Ectodermal cell (in vitro differentiated cells): ENCODE measurements around the gene FAM76B.

ENCODE experiments used
- H3K27ac ChIP-seq: 2 replicates; pipeline ENCODE4 v1.7.0; 2013; ENCODE audit warnings: mild to moderate bottlenecking, low read depth, low read length; ENCODE audit not compliant: insufficient read depth, poor library complexity, severe bottlenecking
- H3K27me3 ChIP-seq: 2 replicates; pipeline ENCODE4 v1.7.0; 2013; ENCODE audit warnings: mild to moderate bottlenecking, low read length; ENCODE audit not compliant: insufficient read depth, control insufficient read depth, poor library complexity, severe bottlenecking
- H3K36me3 ChIP-seq: one replicate; pipeline ENCODE4 v1.7.0; 2013; ENCODE audit warnings: low read length; ENCODE audit not compliant: control insufficient read depth, insufficient read depth
- H3K4me1 ChIP-seq: one replicate; pipeline ENCODE4 v1.7.0; 2013; ENCODE audit warnings: low read length; ENCODE audit not compliant: control insufficient read depth, insufficient read depth
- H3K4me3 ChIP-seq: 2 replicates; pipeline ENCODE4 v1.7.0; 2013; ENCODE audit warnings: low read depth, low read length, control low read depth; ENCODE audit not compliant: insufficient read depth
- H3K9me3 ChIP-seq: 2 replicates; pipeline ENCODE4 v1.7.0; 2013; ENCODE audit warnings: mild to moderate bottlenecking, low read length, moderate library complexity; ENCODE audit not compliant: control insufficient read depth
- WGBS, 2 experiments: methylation state at CpG; one replicate each; pipeline ENCODE4 v1.1.7; 2013; ENCODE audit warnings: missing lambda C conversion rate in 2 of 2; 5-methylcytosine and 5-hydroxymethylcytosine counted together

FAM76B gene

GRCh38 chr11:95767498-95767897, 22.1 kb downstream of the FAM76B start:
- H3K4me1 ChIP-seq = no peaks in the 10 kb centered on the region
- no peak overlapping the region for H3K4me3 ChIP-seq
- no peak overlapping the region for H3K27ac ChIP-seq
- H3K9me3 ChIP-seq = no peaks in the 10 kb centered on the region
- H3K36me3 ChIP-seq = peaks cover 7% of the 10 kb centered on the region
- no peaks in the 10 kb centered on the region for H3K27me3 ChIP-seq
- 92 to 94% methylated on average over 1 of the region's 1 CpG for WGBS, 2 experiments

- Histone ChIP-seq H3K4me1 (no peaks in the 10 kb centered on the region), H3K36me3 (peaks cover 5% of the 10 kb centered on the region), H3K27me3 (no peaks in the 10 kb centered on the region), H3K4me3 (no peak overlapping the region), H3K27ac (no peak overlapping the region), H3K9me3 (no peaks in the 10 kb centered on the region)
- WGBS, 2 experiments = 98% methylated on average over 2 of the region's 3 CpGs; no CpG with 5 or more reads in 1 of the 2 experiments
Observed at GRCh38 chr11:95766701-95767100, 22.9 kb downstream of the FAM76B start.

GRCh38 chr11:95764267-95764898, 25.2 kb downstream of the FAM76B start:
- H3K4me1 ChIP-seq = no peaks in the 10 kb centered on the region
- H3K27ac ChIP-seq = no peak overlapping the region
- no peaks in the 10 kb centered on the region for H3K36me3 ChIP-seq
- no peaks in the 10 kb centered on the region for H3K27me3 ChIP-seq
- H3K9me3 ChIP-seq = no peaks in the 10 kb centered on the region
- WGBS, 2 experiments = 50 to 74% methylated on average over 3 of the region's 4 CpGs
- H3K4me3 ChIP-seq = no peak overlapping the region

GRCh38 chr11:95762534-95762933, 27.0 kb downstream of the FAM76B start:
- H3K4me3 ChIP-seq = no peak overlapping the region
- no peaks in the 10 kb centered on the region for H3K27me3 ChIP-seq
- no peaks in the 10 kb centered on the region for H3K9me3 ChIP-seq
- H3K4me1 ChIP-seq = no peaks in the 10 kb centered on the region
- H3K27ac ChIP-seq = no peak overlapping the region
- H3K36me3 ChIP-seq = no peaks in the 10 kb centered on the region
- WGBS, 2 experiments = 95 to 99% methylated on average over 3 of the region's 3 CpGs

GRCh38 chr11:95760941-95761340, 28.6 kb downstream of the FAM76B start:
- 88 to 95% methylated on average over 1 of the region's 1 CpG for WGBS, 2 experiments
- Histone ChIP-seq H3K4me3 (no peak overlapping the region), H3K9me3 (no peaks in the 10 kb centered on the region), H3K4me1 (no peaks in the 10 kb centered on the region), H3K27ac (no peak overlapping the region), H3K27me3 (no peaks in the 10 kb centered on the region), H3K36me3 (no peaks in the 10 kb centered on the region)

GRCh38 chr11:95751515-95751914, 38.1 kb downstream of the FAM76B start:
- H3K4me1 ChIP-seq = no peaks in the 10 kb centered on the region
- WGBS, 2 experiments = 87 to 95% methylated on average over 1 of the region's 1 CpG
- H3K9me3 ChIP-seq = no peaks in the 10 kb centered on the region

GRCh38 chr11:95750101-95750500, 39.5 kb downstream of the FAM76B start:
- Histone ChIP-seq H3K4me1 (no peaks in the 10 kb centered on the region), H3K27ac (no peak overlapping the region), H3K9me3 (no peaks in the 10 kb centered on the region), H3K27me3 (no peaks in the 10 kb centered on the region), H3K4me3 (no peak overlapping the region), H3K36me3 (no peaks in the 10 kb centered on the region)
- 92 to 100% methylated on average over 1 of the region's 1 CpG for WGBS, 2 experiments

More at GRCh38 chr11:95751515-95751914, 38.1 kb downstream of the FAM76B start:
- Histone ChIP-seq H3K4me3 (no peak overlapping the region), H3K27me3 (no peaks in the 10 kb centered on the region), H3K27ac (no peak overlapping the region), H3K36me3 (no peaks in the 10 kb centered on the region)

- Histone ChIP-seq H3K36me3 (no peaks in the 10 kb centered on the region), H3K27ac (no peak overlapping the region), H3K9me3 (no peaks in the 10 kb centered on the region), H3K4me1 (no peaks in the 10 kb centered on the region), H3K27me3 (no peaks in the 10 kb centered on the region), H3K4me3 (no peak overlapping the region)
- 80 to 85% methylated on average over 1 of the region's 1 CpG for WGBS, 2 experiments
Observed at GRCh38 chr11:95739108-95739938, 50.3 kb downstream of the FAM76B start.

- 90 to 95% methylated on average over 2 of the region's 2 CpGs for WGBS, 2 experiments
Observed at GRCh38 chr11:95736809-95737208, 52.8 kb downstream of the FAM76B start.

GRCh38 chr11:95736355-95736754, 53.2 kb downstream of the FAM76B start:
- H3K4me3 ChIP-seq = no peak overlapping the region
- WGBS, 2 experiments = 81% methylated on average over 7 of the region's 7 CpGs
- H3K9me3 ChIP-seq = no peaks in the 10 kb centered on the region

More at GRCh38 chr11:95736809-95737208, 52.8 kb downstream of the FAM76B start:
- Histone ChIP-seq H3K36me3 (no peaks in the 10 kb centered on the region), H3K4me3 (no peak overlapping the region), H3K27ac (no peak overlapping the region), H3K4me1 (no peaks in the 10 kb centered on the region), H3K27me3 (no peaks in the 10 kb centered on the region), H3K9me3 (no peaks in the 10 kb centered on the region)

More at GRCh38 chr11:95736355-95736754, 53.2 kb downstream of the FAM76B start:
- Histone ChIP-seq H3K36me3 (no peaks in the 10 kb centered on the region), H3K27me3 (no peaks in the 10 kb centered on the region), H3K4me1 (no peaks in the 10 kb centered on the region), H3K27ac (no peak overlapping the region)
